PC-9 (cell line): ENCODE results near the gene ABLIM1. TPM values are rescaled to one million over a fixed set of nuclear protein-coding genes. Genes with fewer than 3 reads are reported as not detected.

Source experiments
- BruUV-seq: library from RNA; stranded (reverse); fragments of 400-500 nt; replicated peaks from 2 replicates; lab custom pipeline; 2021; lab: Mats Ljungman, UMichigan
- CTCF ChIA-PET: fragments of 300-600 bp; sonication (Branson Sonifier 250); formaldehyde crosslinking; loops from one replicate; lab custom pipeline; 2022; ENCODE audit warnings: antibody characterized with exemption; lab: Charles Lee
- POLR2A ChIA-PET: fragments of 300-600 bp; sonication (Branson Sonifier 250); formaldehyde crosslinking; loops from one replicate; lab custom pipeline; 2022; ENCODE audit warnings: antibody characterized with exemption; ENCODE audit not compliant: unreplicated experiment; lab: Charles Lee
- DNase-seq, 2 experiments: peaks; one replicate each; pipeline versions ENCODE4 v3.0.0 to v3.0.0-alpha.2; 2015 to 2022; ENCODE audit warnings: mixed read lengths in 1 of 2
- H2AFZ ChIP-seq: fragments of 200-600 bp; sonication (generic); 2 replicates; pipeline ENCODE4 v1.8.1; 2017; ENCODE audit warnings: antibody characterized with exemption
- H3F3A ChIP-seq: fragments of 200-600 bp; sonication (generic); 2 replicates; pipeline ENCODE4 v1.8.1; 2017; ENCODE audit warnings: antibody characterized with exemption, mild to moderate bottlenecking, low read depth; ENCODE audit not compliant: insufficient read depth
- H3K27ac ChIP-seq: fragments of 200-600 bp; sonication (generic); 2 replicates; pipeline ENCODE4 v1.6.1; 2016; ENCODE audit warnings: mixed run types
- H3K27me3 ChIP-seq: fragments of 200-600 bp; sonication (generic); 2 replicates; pipeline ENCODE4 v1.6.1; 2016; ENCODE audit warnings: low read depth, mixed run types; ENCODE audit not compliant: insufficient read depth
- H3K36me3 ChIP-seq: fragments of 200-600 bp; sonication (generic); 2 replicates; pipeline ENCODE4 v1.6.1; 2016; ENCODE audit warnings: low read depth, mixed run types
- H3K4me1 ChIP-seq: fragments of 200-600 bp; sonication (generic); replicated peaks from 2 replicates; pipeline ENCODE4 v1.6.1; 2016; ENCODE audit warnings: mixed run types; ENCODE audit not compliant: insufficient read depth
- H3K4me2 ChIP-seq: fragments of 200-600 bp; sonication (generic); 2 replicates; pipeline ENCODE4 v1.6.1; 2017; ENCODE audit warnings: mixed run types
- H3K4me3 ChIP-seq: fragments of 200-600 bp; sonication (generic); 2 replicates; pipeline ENCODE4 v1.6.1; 2016; ENCODE audit warnings: mixed run types
- H3K79me2 ChIP-seq: fragments of 200-600 bp; sonication (generic); 2 replicates; pipeline ENCODE4 v1.6.1; 2017; ENCODE audit warnings: low read depth, mixed run types
- H3K9me2 ChIP-seq: fragments of 200-600 bp; sonication (generic); 2 replicates; pipeline ENCODE4 v1.8.1; 2017; ENCODE audit warnings: mild to moderate bottlenecking; ENCODE audit not compliant: insufficient read depth
- H3K9me3 ChIP-seq: fragments of 200-600 bp; sonication (generic); 2 replicates; pipeline ENCODE4 v1.8.1; 2016; ENCODE audit warnings: low read depth; ENCODE audit not compliant: insufficient read depth
- H4K20me1 ChIP-seq: fragments of 200-600 bp; sonication (generic); 2 replicates; pipeline ENCODE4 v1.8.1; 2017; ENCODE audit not compliant: insufficient read depth
- EZH2 ChIP-seq: fragments of 200-600 bp; sonication (generic); IDR thresholded peaks from 2 replicates; pipeline ENCODE4 v1.8.0; 2017; ENCODE audit warnings: antibody characterized with exemption, low read depth
- intact Hi-C: fragments of 100-400 bp; cut with micrococcal nuclease; formaldehyde crosslinking; loops from one replicate; pipeline ENCODE4 v1.10.0; 2022; ENCODE audit not compliant: unreplicated experiment
- total RNA-seq: library from RNA; stranded (reverse); gene quantifications from 2 replicates; pipeline ENCODE4 v1.2.3, GENCODE V29; 2021
- TF ChIP-seq, protein P1 (sequence below): fragments of 200-600 bp; sonication (generic); conservative IDR thresholded peaks from 2 replicates; pipeline ENCODE4 v1.6.1; 2017; ENCODE audit warnings: mixed run types, antibody characterized with exemption, mild to moderate bottlenecking, moderate library complexity

Gene ABLIM1
- total RNA-seq, 1 experiment from 2014 or later = 68.7 TPM

DNA sequence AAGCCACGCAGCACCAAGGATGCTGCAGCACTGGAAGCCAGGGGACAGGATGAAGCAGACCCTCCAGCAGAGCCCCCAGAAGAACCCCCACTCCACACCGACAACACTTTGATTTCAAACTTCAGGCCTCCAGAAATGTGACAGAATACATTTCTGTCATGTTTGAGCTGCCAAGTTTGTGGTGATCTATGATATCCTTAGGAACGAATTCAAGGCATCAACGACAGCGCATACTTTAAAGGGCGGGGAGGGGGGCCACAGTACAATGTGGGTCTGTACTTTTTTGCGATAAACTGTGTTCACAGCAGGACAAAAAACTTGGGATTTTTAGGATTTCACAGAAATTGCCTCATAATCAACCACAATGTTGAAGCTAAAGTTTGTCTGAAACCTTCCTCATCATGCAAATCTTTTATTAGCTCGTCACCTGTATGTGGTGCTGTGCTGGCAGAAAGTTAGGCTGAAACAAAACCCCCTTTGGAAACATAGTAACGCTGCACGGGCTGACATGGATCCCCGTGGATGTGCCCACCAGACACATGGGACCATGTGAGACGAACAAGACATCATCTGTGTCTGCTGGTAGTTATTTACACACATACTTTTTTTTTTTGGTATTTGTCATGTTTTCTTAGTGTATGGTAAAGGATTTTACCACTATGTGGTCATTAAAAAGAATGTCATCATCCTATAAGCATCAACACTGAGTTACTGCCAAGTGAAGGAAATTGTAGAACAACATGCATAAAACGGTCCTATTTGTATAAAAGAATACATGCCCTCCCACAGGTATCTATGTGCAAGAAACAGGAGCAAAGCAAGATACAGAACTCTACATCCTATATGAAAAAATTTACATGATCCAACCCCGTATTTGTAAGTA, 140.5 kb downstream of the ABLIM1 start:
- Histone ChIP-seq H3K27ac (peak overlapping the region; percentile 93; the same call in 1 of the 2 replicates), H3K36me3 (no peaks in the 10 kb centered on the region), H3K9me3 (no peaks in the 10 kb centered on the region), H2AFZ (no peak overlapping the region), H3K4me1 (peaks cover 43% of the 10 kb centered on the region), H3K27me3 (no peaks in the 10 kb centered on the region), H3F3A (peaks cover 23% of the 10 kb centered on the region), H3K79me2 (peaks cover 68% of the 10 kb centered on the region), H4K20me1 (no peaks in the 10 kb centered on the region), H3K4me3 (no peak overlapping the region), H3K4me2 (0 out of 2 replicates have a peak overlapping the region, but pooled peaks have one; percentile 76), H3K9me2 (no peaks in the 10 kb centered on the region)
- intact Hi-C loops = no loop called here
- TF ChIP-seq, protein P1, sequence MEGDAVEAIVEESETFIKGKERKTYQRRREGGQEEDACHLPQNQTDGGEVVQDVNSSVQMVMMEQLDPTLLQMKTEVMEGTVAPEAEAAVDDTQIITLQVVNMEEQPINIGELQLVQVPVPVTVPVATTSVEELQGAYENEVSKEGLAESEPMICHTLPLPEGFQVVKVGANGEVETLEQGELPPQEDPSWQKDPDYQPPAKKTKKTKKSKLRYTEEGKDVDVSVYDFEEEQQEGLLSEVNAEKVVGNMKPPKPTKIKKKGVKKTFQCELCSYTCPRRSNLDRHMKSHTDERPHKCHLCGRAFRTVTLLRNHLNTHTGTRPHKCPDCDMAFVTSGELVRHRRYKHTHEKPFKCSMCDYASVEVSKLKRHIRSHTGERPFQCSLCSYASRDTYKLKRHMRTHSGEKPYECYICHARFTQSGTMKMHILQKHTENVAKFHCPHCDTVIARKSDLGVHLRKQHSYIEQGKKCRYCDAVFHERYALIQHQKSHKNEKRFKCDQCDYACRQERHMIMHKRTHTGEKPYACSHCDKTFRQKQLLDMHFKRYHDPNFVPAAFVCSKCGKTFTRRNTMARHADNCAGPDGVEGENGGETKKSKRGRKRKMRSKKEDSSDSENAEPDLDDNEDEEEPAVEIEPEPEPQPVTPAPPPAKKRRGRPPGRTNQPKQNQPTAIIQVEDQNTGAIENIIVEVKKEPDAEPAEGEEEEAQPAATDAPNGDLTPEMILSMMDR = no peak
- no peak for TF ChIP-seq EZH2
- ChIA-PET POLR2A (interaction anchor here (0.6 kb wide), 1 partner anchor 36 kb away, joined by 4 read pairs; no protein-coding TSS in a partner anchor), CTCF (no interaction called here)
- DNase-seq = no peak
- no TSS peak for BruUV-seq

DNA sequence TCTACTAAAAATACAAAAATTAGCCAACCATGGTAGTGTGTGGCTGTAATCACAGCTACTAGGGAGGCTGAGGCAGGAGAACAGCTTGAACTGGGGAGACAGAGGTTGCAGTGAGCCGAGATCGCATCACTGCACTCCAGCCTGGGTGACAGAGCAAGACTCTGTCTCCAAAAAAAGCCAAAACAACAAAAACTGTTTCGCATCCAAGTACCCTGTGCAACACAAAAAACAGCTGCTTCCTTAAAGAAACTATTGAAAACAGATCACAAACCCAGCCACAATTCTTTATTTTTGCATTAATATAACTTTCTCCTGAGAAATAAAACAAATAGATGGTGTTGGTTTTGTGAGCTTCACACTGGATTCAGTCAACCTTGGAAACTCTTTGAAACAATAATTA, 141.7 kb downstream of the ABLIM1 start:
- Histone ChIP-seq H3K9me2 (no peaks in the 10 kb centered on the region), H3K27ac (no peak overlapping the region), H4K20me1 (no peaks in the 10 kb centered on the region), H3K4me2 (no peak overlapping the region), H3K4me1 (peaks cover 38% of the 10 kb centered on the region), H3K79me2 (peaks cover 65% of the 10 kb centered on the region), H3F3A (peaks cover 23% of the 10 kb centered on the region), H3K4me3 (no peak overlapping the region), H2AFZ (no peak overlapping the region), H3K36me3 (no peaks in the 10 kb centered on the region), H3K9me3 (no peaks in the 10 kb centered on the region), H3K27me3 (no peaks in the 10 kb centered on the region)
- DNase-seq = no peak
- POLR2A ChIA-PET = no interaction called here
- TF ChIP-seq EZH2 = no peak
- TF ChIP-seq, protein P1 = no peak
- intact Hi-C loops = no loop called here
- BruUV-seq = no TSS peak
- CTCF ChIA-PET = no interaction called here

DNA sequence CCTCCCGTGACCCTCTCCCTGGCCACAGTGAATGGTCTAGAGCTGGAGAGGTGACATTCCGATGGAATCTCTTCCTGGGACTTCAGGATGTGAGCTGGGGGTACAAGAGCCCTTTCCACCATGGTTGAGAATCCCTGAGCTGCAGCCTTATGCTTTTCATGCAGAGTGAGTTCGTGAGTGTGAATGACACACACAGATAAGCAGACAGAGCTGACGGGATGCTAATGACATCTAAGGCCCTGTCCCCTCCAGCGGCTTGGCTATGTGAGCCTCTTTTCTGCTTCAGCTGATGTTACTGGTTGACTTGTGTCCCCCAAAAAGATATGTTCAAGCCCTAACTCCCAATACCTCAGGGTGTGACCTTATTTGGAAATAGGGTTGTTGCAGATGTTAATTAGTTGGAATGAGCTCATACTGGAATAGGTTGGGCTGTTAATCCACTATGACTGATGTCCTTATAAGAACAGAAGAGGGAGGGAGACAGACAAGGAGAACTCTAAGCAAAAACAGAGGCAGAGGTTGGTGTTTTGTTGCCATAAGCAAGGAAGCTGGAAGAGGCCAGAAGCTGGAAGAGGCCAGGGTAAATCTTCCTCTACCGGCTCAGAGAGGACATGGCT, 142.7 kb downstream of the ABLIM1 start:
- Histone ChIP-seq H3K27me3 (no peaks in the 10 kb centered on the region), H3K27ac (no peak overlapping the region), H3K79me2 (peaks cover 57% of the 10 kb centered on the region), H3K4me1 (peaks cover 29% of the 10 kb centered on the region), H3K9me2 (no peaks in the 10 kb centered on the region), H3K4me2 (no peak overlapping the region), H2AFZ (no peak overlapping the region), H4K20me1 (no peaks in the 10 kb centered on the region), H3F3A (peaks cover 18% of the 10 kb centered on the region), H3K9me3 (no peaks in the 10 kb centered on the region), H3K4me3 (no peak overlapping the region), H3K36me3 (no peaks in the 10 kb centered on the region)
- ChIA-PET POLR2A (no interaction called here), CTCF (no interaction called here)
- no peak for TF ChIP-seq EZH2
- TF ChIP-seq, protein P1 = no peak
- intact Hi-C loops = no loop called here
- BruUV-seq = no TSS peak
- DNase-seq = no peak
